K562 (cell line): ENCODE data around the gene CCNT2. TPM values are rescaled to one million over a fixed set of nuclear protein-coding genes. Genes with fewer than 3 reads are reported as not detected.

ENCODE experiments used
- ATAC-seq: fragments of 200-7000 bp; cut with Tn5 transposase; 3 replicates; pipeline ENCODE4 v1.9.1; 2020; ENCODE audit warnings: moderate library complexity
- BruUV-seq: library from RNA; stranded (reverse); fragments of 400-500 nt; replicated peaks from 2 replicates; lab custom pipeline; 2021; lab: Mats Ljungman, UMichigan
- CTCF ChIA-PET: fragments of 300-600 bp; formaldehyde crosslinking; extraction: SDS; loops from one replicate; lab custom pipeline; 2021; ENCODE audit warnings: low intra/inter-chr PET ratio; lab: Yijun Ruan, JAX
- POLR2A ChIA-PET: fragments of 300-600, 350-650 bp; sonication (Branson Sonifier 250); formaldehyde crosslinking; extraction: SDS; loops from one replicate; lab custom pipeline; 2021; ENCODE audit warnings: antibody characterized with exemption, inconsistent platforms; lab: Yijun Ruan, JAX
- DNase-seq, 4 experiments: peaks; one replicate each; pipeline versions ENCODE4 v3.0.0 to v3.0.0-alpha.2; 2011 to 2018; ENCODE audit warnings: low spot score in 3 of 4, mixed read lengths in 3 of 4; ENCODE audit errors: extremely low read depth in 1 of 4
- FAIRE-seq: peaks from 2 replicates; lab custom pipeline; 2011; peaks lifted over from hg19 to GRCh38; lab: Jason Lieb, UNC
- H2AFZ ChIP-seq: 2 replicates; pipeline ENCODE4 v1.6.0; 2011; ENCODE audit warnings: low read depth, low read length, control low read depth, inconsistent platforms
- H3K27ac ChIP-seq: fragments of 200-600 bp; 3 replicates; pipeline ENCODE4 v1.8.0; 2011; ENCODE audit warnings: low read depth, mild to moderate bottlenecking, control low read depth, inconsistent platforms, low read length, moderate library complexity, mixed read lengths; ENCODE audit errors: extremely low read depth
- H3K27me3 ChIP-seq, 2 experiments: fragments of 300-600 bp in 1 of 2; 2 replicates in 1 of 2; 3 replicates in 1 of 2; pipeline versions ENCODE4 v1.6.0 to v1.8.0; 2011; ENCODE audit warnings: inconsistent platforms in 2 of 2, low read length in 2 of 2, mild to moderate bottlenecking in 1 of 2, mixed read lengths in 1 of 2, moderate library complexity in 1 of 2; ENCODE audit not compliant: control insufficient read depth in 2 of 2, insufficient read depth in 2 of 2
- H3K36me3 ChIP-seq: fragments of 300-600 bp; 3 replicates; pipeline ENCODE4 v1.8.0; 2011; ENCODE audit warnings: mild to moderate bottlenecking, low read length, inconsistent platforms; ENCODE audit not compliant: control insufficient read depth, insufficient read depth
- H3K4me1 ChIP-seq, 2 experiments: fragments of 200-600 bp in 1 of 2; replicated peaks in 1 of 2; 2 replicates in 1 of 2; 3 replicates in 1 of 2; pipeline versions ENCODE4 v1.5.1 to v1.8.0; 2011; ENCODE audit warnings: inconsistent platforms in 2 of 2, low read length in 2 of 2, mild to moderate bottlenecking in 1 of 2, mixed read lengths in 1 of 2, moderate library complexity in 1 of 2; ENCODE audit not compliant: control insufficient read depth in 2 of 2, insufficient read depth in 2 of 2
- H3K4me2 ChIP-seq: 2 replicates; pipeline ENCODE4 v1.6.1; 2011; ENCODE audit warnings: low read length, control low read depth, inconsistent platforms, mixed read lengths; ENCODE audit not compliant: insufficient read depth
- H3K4me3 ChIP-seq: fragments of 200-600 bp; sonication (generic), shearing (Covaris generic); 2 replicates; pipeline ENCODE4 v1.5.1; 2016; ENCODE audit warnings: control low read depth, inconsistent platforms
- H3K79me2 ChIP-seq: fragments of 200-600 bp; 3 replicates; pipeline ENCODE4 v1.8.0; 2011; ENCODE audit warnings: low read length, inconsistent platforms; ENCODE audit not compliant: control insufficient read depth, insufficient read depth
- H3K9ac ChIP-seq, 2 experiments: 2 replicates each; pipeline versions ENCODE4 v1.6.0 to v1.6.1; 2011; ENCODE audit warnings: low read depth in 2 of 2, low read length in 2 of 2, control low read depth in 1 of 2, inconsistent platforms in 1 of 2, mild to moderate bottlenecking in 1 of 2, mixed read lengths in 1 of 2; ENCODE audit not compliant: insufficient read depth in 1 of 2
- H3K9me1 ChIP-seq: one replicate; pipeline ENCODE4 v1.6.0; 2011; ENCODE audit warnings: inconsistent platforms, mild to moderate bottlenecking, low read length, moderate library complexity; ENCODE audit not compliant: control insufficient read depth, insufficient read depth
- H3K9me3 ChIP-seq: replicated peaks from 2 replicates; pipeline ENCODE4 v1.5.1; 2011; ENCODE audit warnings: low read depth, low read length, inconsistent platforms; ENCODE audit not compliant: control insufficient read depth, insufficient read depth
- H4K20me1 ChIP-seq: replicated peaks from 2 replicates; pipeline ENCODE4 v1.6.1; 2011; ENCODE audit warnings: low read length, inconsistent platforms, mixed read lengths; ENCODE audit not compliant: control insufficient read depth, insufficient read depth
- CHD7 ChIP-seq: fragments of 200-600 bp; sonication (generic); IDR thresholded peaks from one replicate; pipeline ENCODE4 v1.6.1; 2012; ENCODE audit warnings: mild to moderate bottlenecking, low read depth, low read length, inconsistent platforms
- KLF10 ChIP-seq: fragments of 250-450 bp; sonication (Bioruptor Pico); IDR thresholded peaks from 2 replicates; pipeline ENCODE4 v1.6.1; 2021; ENCODE audit warnings: matching md5 sums
- MIER1 ChIP-seq: fragments of 450-650 bp; IDR thresholded peaks from 2 replicates; pipeline ENCODE4 v1.6.1; 2016; ENCODE audit warnings: antibody characterized with exemption, mild to moderate bottlenecking, low read depth
- NFRKB ChIP-seq: fragments of 450-650 bp; IDR thresholded peaks from 2 replicates; pipeline ENCODE4 v1.6.1; 2016; ENCODE audit warnings: low read depth
- RFX1 ChIP-seq: fragments of 450-650 bp; IDR thresholded peaks from 2 replicates; pipeline ENCODE4 v1.6.1; 2016; ENCODE audit warnings: mild to moderate bottlenecking, moderate library complexity
- SMAD2 ChIP-seq: fragments of 150-350 bp; IDR thresholded peaks from 2 replicates; pipeline ENCODE4 v1.6.1; 2014; ENCODE audit warnings: low read depth, mild to moderate bottlenecking, low read length
- SREBF2 ChIP-seq: sonication (generic); formaldehyde crosslinking; IDR thresholded peaks from 2 replicates; pipeline ENCODE4 v1.4.0; 2020; ENCODE audit warnings: mild to moderate bottlenecking, missing genetic modification reagents
- TGIF2 ChIP-seq: sonication (generic); formaldehyde crosslinking; IDR thresholded peaks from 2 replicates; pipeline ENCODE4 v1.8.1; 2022; ENCODE audit warnings: mild to moderate bottlenecking, missing genetic modification reagents, moderate library complexity
- ZBTB2 ChIP-seq: fragments of 450-650 bp; IDR thresholded peaks from 2 replicates; pipeline ENCODE4 v1.6.1; 2016; ENCODE audit warnings: antibody characterized with exemption
- WGBS: fragments of 100-300 bp; shearing (Covaris generic); methylation state at CpG from one replicate; pipeline ENCODE4 v1.1.6; 2016; ENCODE audit warnings: low coverage, mixed read lengths; ENCODE audit not compliant: insufficient coverage; ENCODE audit errors: missing lambda C conversion rate; 5-methylcytosine and 5-hydroxymethylcytosine counted together
- in situ Hi-C: fragments of 300-500 bp; cut with MboI; formaldehyde crosslinking; loops from 4 replicates; pipeline ENCODE4 v1.15.0; 2018; ENCODE audit warnings: inconsistent platforms, mixed read lengths
- intact Hi-C: fragments of 100-400 bp; cut with micrococcal nuclease; formaldehyde crosslinking; loops from 2 replicates; pipeline ENCODE4 v1.14.2; 2022
- polyA plus RNA-seq, 8 experiments: library from polyadenylated mRNA; depleted of rRNA in 4 of 8; stranded (reverse) in 5 of 8; unstranded in 3 of 8; fragments of >200 nt; fragmentation: Nextera tagmentation in 2 of 8; fragmentation: Illumina TruSeq in 1 of 8; extraction: Ambion mirVana in 2 of 8; extraction: Trizol in 1 of 8; gene quantifications; 2 replicates each; pipeline versions ENCODE4 v1.2.1 to v1.2.3, GENCODE V29; 2011 to 2014; ENCODE audit warnings: inconsistent platforms in 1 of 8, missing spikeins in 1 of 8
- total RNA-seq, 7 experiments: library from RNA; depleted of rRNA in 6 of 7; stranded (reverse); fragments of >200 nt in 6 of 7; fragmentation: Illumina TruSeq in 2 of 7; extraction: Trizol in 2 of 7; gene quantifications; 2 replicates each; pipeline versions ENCODE4 v1.2.1 to v1.2.3, GENCODE V29; 2011 to 2021; ENCODE audit warnings: low replicate concordance in 1 of 7

The CCNT2 gene
- total and polyA plus RNA-seq, 9 of the 15 experiments (the other 6 are each of a cell fraction or from before 2014, with no cell fraction given) = 12.6 to 30.0 (median 22.7) TPM

- Histone ChIP-seq H3K9me3 (no peaks in the 10 kb centered on the region), H3K9ac (peak overlapping the region; percentile 84 to 93), H2AFZ (peak overlapping the region; percentile 91), H3K4me1 (peaks cover 3 to 4% of the 10 kb centered on the region in 2 experiments; a peak in 4 of 5 replicates), H3K4me2 (peak overlapping the region; percentile 74), H3K36me3 (peaks cover 24% of the 10 kb centered on the region; the same call in 2 of the 3 replicates), H3K79me2 (peaks cover 38% of the 10 kb centered on the region), H3K27ac (peak overlapping the region; percentile 95), H4K20me1 (no peaks in the 10 kb centered on the region; the same call in none of the 2 replicates), H3K27me3 (no peaks in the 10 kb centered on the region), H3K4me3 (peak overlapping the region; percentile 79), H3K9me1 (no peaks in the 10 kb centered on the region)
- DNase-seq = peak in 1 of 4 experiments; percentile 45
- in situ Hi-C loops = no loop called here
- ATAC-seq = 0 out of 3 replicates have a peak, but pooled peaks have one; percentile 1
- no TSS peak for BruUV-seq
- peak; percentile 64 for FAIRE-seq
- CTCF ChIA-PET = no interaction called here
- WGBS = 3% methylated on average over 16 of the region's 16 CpGs
- intact Hi-C loops = no loop called here
- POLR2A ChIA-PET = interaction anchor here (0.8 to 2.0 kb wide), 6 partner anchors 9 to 24 kb away, joined by 3 to 6 read pairs (median 5); no protein-coding TSS in a partner anchor
- TF ChIP-seq KLF10 (no peak), TGIF2 (no peak), SREBF2 (CRISPR knock-in tag) (no peak), NFRKB (no peak), RFX1 (no peak), ZBTB2 (no peak), CHD7 (no peak), MIER1 (no peak), SMAD2 (no peak)
These were observed 1.2 kb upstream of the CCNT2 start for GRCh38 chr2:134917360-134917865.
